GM19455 (cell line): ENCODE measurements around the gene RPL15.

Experiments used
- ATAC-seq: cut with Tn5 transposase; IDR thresholded peaks from one replicate; pipeline ENCODE4 v1.9.1; 2021; ENCODE audit not compliant: unreplicated experiment

Gene RPL15

GRCh38 chr3:23960649-23961048 is 43.7 kb downstream of the RPL15 start:
- ATAC-seq, result no peak

DNA sequence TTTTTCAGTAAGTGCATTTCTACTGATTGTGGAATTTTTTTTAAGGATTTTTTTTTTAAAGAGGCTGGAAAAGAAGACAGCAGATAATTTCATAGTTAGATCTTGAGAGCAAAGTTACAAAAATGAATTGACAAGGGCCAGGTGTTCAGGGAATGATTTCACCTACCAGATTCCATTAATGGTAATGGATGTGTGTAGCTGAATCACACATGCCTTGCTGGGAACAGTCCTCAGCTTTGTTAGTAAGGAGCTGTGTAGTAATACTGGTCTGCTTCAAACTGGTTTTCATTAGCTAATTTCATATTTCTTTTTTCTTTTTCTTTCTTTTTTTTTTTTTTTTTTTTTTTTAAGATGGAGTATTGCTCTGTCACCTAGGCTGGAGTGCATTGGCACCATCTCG is 44.1 kb downstream of the RPL15 start:
- no peak for ATAC-seq

DNA sequence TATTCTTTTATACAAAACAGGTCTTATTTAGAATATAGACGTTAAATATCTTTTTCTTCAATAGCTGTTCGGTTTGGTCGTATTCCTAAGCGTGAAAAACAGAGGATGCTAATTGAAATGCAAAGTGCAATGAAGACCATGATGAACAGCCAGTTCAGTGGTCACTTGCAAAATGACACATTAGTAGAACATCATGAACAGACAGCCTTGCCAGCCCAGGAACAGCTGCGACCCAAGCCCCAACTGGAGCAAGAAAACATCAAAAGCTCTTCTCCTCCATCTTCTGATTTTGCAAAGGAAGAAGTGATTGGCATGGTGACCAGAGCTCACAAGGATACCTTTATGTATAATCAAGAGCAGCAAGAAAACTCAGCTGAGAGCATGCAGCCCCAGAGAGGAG is 45.0 kb downstream of the RPL15 start:
- ATAC-seq, result no peak

GRCh38 chr3:23964537-23965235 is 47.8 kb downstream of the RPL15 start:
- no peak for ATAC-seq

DNA sequence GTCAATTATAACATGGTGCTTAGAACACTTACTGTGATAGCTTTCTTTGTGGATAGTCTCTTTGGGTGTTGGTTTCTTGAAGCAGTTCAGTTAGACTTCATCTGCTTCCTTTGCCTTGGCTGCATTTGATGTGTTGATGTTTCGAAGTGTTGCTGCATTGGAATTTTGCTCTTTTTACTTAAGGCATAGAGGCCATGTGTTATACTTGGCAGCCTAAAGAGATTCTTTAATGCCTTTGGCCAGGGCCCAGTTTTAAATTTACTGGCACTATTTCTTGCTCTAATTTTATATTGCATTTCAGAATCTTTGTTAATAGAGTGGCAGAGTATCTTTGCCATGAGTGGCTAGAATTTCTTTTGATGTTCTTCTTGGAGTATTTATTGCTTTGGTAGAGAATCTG is 49.4 kb downstream of the RPL15 start:
- no peak for ATAC-seq

DNA sequence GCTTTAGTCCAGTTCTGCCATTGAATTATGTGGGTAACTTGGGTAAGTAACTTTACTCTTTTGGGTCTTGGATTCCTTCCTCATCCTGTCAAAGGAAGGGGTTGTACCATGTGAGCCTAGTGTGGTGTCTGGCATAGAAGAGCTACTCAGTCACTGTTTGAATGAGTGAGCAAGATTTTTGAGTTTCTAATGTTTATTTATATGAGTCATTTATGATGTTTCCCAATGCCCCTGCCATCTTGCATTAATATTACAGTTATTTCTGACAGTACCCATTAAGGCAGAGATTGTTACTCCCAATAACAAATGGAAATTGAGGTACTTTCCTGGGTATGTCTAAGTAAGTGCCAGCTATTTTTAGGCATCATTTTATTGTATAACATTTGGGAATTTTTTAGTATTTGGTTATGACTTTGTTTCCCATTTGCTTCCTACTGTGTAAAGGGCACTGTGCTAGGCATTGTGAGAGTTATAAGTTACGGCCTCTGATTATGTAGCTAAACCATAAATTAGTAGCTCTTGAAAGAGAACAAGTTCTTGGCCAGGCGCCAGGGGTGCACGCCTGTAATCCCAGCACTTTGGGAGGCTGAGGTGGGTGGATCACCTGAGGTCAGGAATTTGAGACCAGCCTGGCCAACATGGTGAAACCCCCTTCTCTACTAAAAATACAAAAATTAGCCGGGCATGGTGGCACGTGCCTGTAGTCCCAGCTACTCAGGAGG is 51.7 kb downstream of the RPL15 start:
- ATAC-seq, result no peak

DNA sequence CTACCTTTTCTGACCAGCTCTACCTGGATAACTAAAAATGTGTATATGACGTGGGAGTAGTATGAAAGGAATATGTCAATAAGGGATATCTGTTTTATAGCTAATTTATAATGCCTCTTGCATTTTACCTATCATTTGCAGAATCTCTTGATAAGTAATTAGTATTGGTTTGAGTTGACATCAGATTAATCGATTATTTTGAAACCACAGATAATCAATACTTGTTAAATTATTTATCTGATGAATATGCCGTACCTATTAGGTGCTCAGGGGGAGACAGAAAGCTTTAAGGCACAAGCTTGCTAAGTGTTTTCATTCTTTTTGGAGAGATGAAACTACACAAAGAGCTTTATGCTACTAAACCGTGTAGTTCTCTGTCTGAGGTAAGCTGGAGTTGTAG is 52.5 kb downstream of the RPL15 start:
- no peak for ATAC-seq
